B cell (primary cell): ENCODE data around the gene BRI3. TPM values are rescaled to one million over a fixed set of nuclear protein-coding genes. Genes with fewer than 3 reads are reported as not detected.

Experiments
- ATAC-seq: fragments of 200-7000 bp; cut with Tn5 transposase; one replicate; pipeline ENCODE4 v1.10.0; 2021; ENCODE audit warnings: low read depth, mild to moderate bottlenecking, moderate number of reproducible peaks, moderate library complexity
- CTCF ChIA-PET: fragments of 350-600 bp; sonication (Branson Sonifier 250); formaldehyde crosslinking; loops from one replicate; lab custom pipeline; 2021; ENCODE audit warnings: antibody characterized with exemption, inconsistent platforms; lab: Charles Lee
- POLR2A ChIA-PET: fragments of 350-600 bp; sonication (Branson Sonifier 250); formaldehyde crosslinking; loops from one replicate; lab custom pipeline; 2021; ENCODE audit warnings: antibody characterized with exemption; lab: Charles Lee
- DNase-seq: peaks from one replicate; pipeline ENCODE4 v3.0.0; 2013
- H2AFZ ChIP-seq: 2 replicates; pipeline ENCODE4 v1.6.1; 2012; ENCODE audit warnings: mild to moderate bottlenecking, low read depth, low read length; ENCODE audit not compliant: insufficient read depth, poor library complexity, severe bottlenecking
- H3K27ac ChIP-seq, 2 donors: 1 replicate in 1 of 2; 2 replicates in 1 of 2; pipeline ENCODE4 v1.5.1; 2012 to 2013; ENCODE audit warnings: low read length in 2 of 2, mild to moderate bottlenecking in 2 of 2, moderate library complexity in 1 of 2
- H3K27me3 ChIP-seq, 4 experiments: fragments of 200-600 bp in 1 of 4; sonication (generic) in 1 of 4; replicated peaks in 1 of 4; 1 replicate in 2 of 4; 2 replicates in 2 of 4; pipeline versions ENCODE4 v1.6.1 to v1.7.0; 2013 to 2016; ENCODE audit warnings: low read length in 3 of 4, mild to moderate bottlenecking in 2 of 4, mixed read lengths in 1 of 4, moderate library complexity in 1 of 4; ENCODE audit not compliant: insufficient read depth in 4 of 4, control insufficient read depth in 3 of 4; ENCODE audit errors: control extremely low read depth in 1 of 4
- H3K36me3 ChIP-seq, 2 experiments: replicated peaks in 1 of 2; 1 replicate in 1 of 2; 2 replicates in 1 of 2; pipeline versions ENCODE4 v1.6.1 to v1.7.1; 2013; ENCODE audit warnings: low read length in 1 of 2; ENCODE audit not compliant: insufficient read depth in 2 of 2, control insufficient read depth in 1 of 2; ENCODE audit errors: control extremely low read depth in 1 of 2, extremely low read depth in 1 of 2
- H3K4me1 ChIP-seq, 2 donors: fragments of 200-600 bp in 1 of 2; sonication (generic) in 1 of 2; 1 replicate in 1 of 2; 2 replicates in 1 of 2; pipeline versions ENCODE4 v1.5.1 to v1.6.1; 2013 to 2017; ENCODE audit warnings: low read length in 2 of 2; ENCODE audit not compliant: control insufficient read depth in 2 of 2, insufficient read depth in 2 of 2
- H3K4me2 ChIP-seq: replicated peaks from 2 replicates; pipeline ENCODE3; 2012; ENCODE audit warnings: mild to moderate bottlenecking, low read depth, low read length; ENCODE audit not compliant: poor library complexity, severe bottlenecking
- H3K4me3 ChIP-seq, 5 experiments: fragments of 200-600 bp in 1 of 5; sonication (generic) in 1 of 5; 1 replicate in 3 of 5; 2 replicates in 2 of 5; pipeline versions ENCODE4 v1.5.1 to v1.7.0; 2011 to 2016; ENCODE audit warnings: low read length in 4 of 5, mild to moderate bottlenecking in 4 of 5, low read depth in 2 of 5, control low read depth in 1 of 5, moderate library complexity in 1 of 5; ENCODE audit not compliant: insufficient read depth in 1 of 5; ENCODE audit errors: control extremely low read depth in 1 of 5, extremely low read depth in 1 of 5
- H3K79me2 ChIP-seq: fragments of 200-600 bp; sonication (generic); one replicate; pipeline ENCODE4 v1.6.0; 2016; ENCODE audit warnings: low read length; ENCODE audit not compliant: control insufficient read depth, insufficient read depth
- H3K9ac ChIP-seq: fragments of 200-600 bp; sonication (generic); 2 replicates; pipeline ENCODE4 v1.6.1; 2017; ENCODE audit warnings: mild to moderate bottlenecking, low read length, moderate library complexity
- H3K9me3 ChIP-seq, 3 donors: one replicate each; pipeline versions ENCODE4 v1.6.1 to v1.7.1; 2013; ENCODE audit warnings: low read length in 2 of 3; ENCODE audit not compliant: control insufficient read depth in 2 of 3, insufficient read depth in 1 of 3; ENCODE audit errors: control extremely low read depth in 1 of 3
- H4K20me1 ChIP-seq: 2 replicates; pipeline ENCODE4 v1.6.0; 2012; ENCODE audit warnings: mild to moderate bottlenecking, low read length; ENCODE audit not compliant: insufficient read depth, control insufficient read depth, poor library complexity, severe bottlenecking
- H3K27ac Mint-ChIP-seq: one replicate; pipeline ENCODE4 v1.8.0; 2021; ENCODE audit warnings: mixed read lengths
- H3K27me3 Mint-ChIP-seq: one replicate; pipeline ENCODE4 v1.8.0; 2021; ENCODE audit warnings: mixed read lengths
- H3K4me1 Mint-ChIP-seq: one replicate; pipeline ENCODE4 v1.8.0; 2021; ENCODE audit warnings: mixed read lengths
- H3K4me3 Mint-ChIP-seq: one replicate; pipeline ENCODE4 v1.8.0; 2021; ENCODE audit warnings: mixed read lengths
- H3K9me3 Mint-ChIP-seq: one replicate; pipeline ENCODE4 v1.8.0; 2022; ENCODE audit warnings: mixed read lengths; ENCODE audit not compliant: insufficient read depth
- CTCF ChIP-seq: fragments of 200-600 bp; IDR thresholded peaks from one replicate; pipeline ENCODE4 v1.8.0; 2022; ENCODE audit warnings: antibody characterized with exemption, mild to moderate bottlenecking
- EZH2 ChIP-seq: IDR thresholded peaks from 2 replicates; pipeline ENCODE4 v1.6.1; 2012; ENCODE audit warnings: borderline replicate concordance, low read depth, mild to moderate bottlenecking, moderate library complexity, low read length; ENCODE audit not compliant: insufficient read depth, poor library complexity, severe bottlenecking
- WGBS: methylation state at CpG from one replicate; pipeline ENCODE4 v1.1.5; 2013; ENCODE audit warnings: missing lambda C conversion rate; ENCODE audit not compliant: insufficient coverage; 5-methylcytosine and 5-hydroxymethylcytosine counted together
- intact Hi-C: fragments of 100-400 bp; cut with micrococcal nuclease; formaldehyde crosslinking; loops from one replicate; pipeline ENCODE4 v1.10.0; 2022
- polyA plus RNA-seq: library from polyadenylated mRNA; depleted of rRNA; stranded (reverse); fragments of >200 nt; gene quantifications from 2 replicates; pipeline ENCODE4 v1.2.3, GENCODE V29; 2012
- total RNA-seq, 2 donors: library from RNA; stranded (reverse); fragments of 120-200 nt in 1 of 2; gene quantifications; 1 replicate in 1 of 2; 2 replicates in 1 of 2; pipeline versions ENCODE4 v1.2.3 to v1.2.4, GENCODE V29; 2013 to 2022

Gene BRI3
- total and polyA plus RNA-seq, 2 donors (not counting 1 experiment from before 2014, with no cell fraction given), result 21.6 to 86.7 TPM

DNA sequence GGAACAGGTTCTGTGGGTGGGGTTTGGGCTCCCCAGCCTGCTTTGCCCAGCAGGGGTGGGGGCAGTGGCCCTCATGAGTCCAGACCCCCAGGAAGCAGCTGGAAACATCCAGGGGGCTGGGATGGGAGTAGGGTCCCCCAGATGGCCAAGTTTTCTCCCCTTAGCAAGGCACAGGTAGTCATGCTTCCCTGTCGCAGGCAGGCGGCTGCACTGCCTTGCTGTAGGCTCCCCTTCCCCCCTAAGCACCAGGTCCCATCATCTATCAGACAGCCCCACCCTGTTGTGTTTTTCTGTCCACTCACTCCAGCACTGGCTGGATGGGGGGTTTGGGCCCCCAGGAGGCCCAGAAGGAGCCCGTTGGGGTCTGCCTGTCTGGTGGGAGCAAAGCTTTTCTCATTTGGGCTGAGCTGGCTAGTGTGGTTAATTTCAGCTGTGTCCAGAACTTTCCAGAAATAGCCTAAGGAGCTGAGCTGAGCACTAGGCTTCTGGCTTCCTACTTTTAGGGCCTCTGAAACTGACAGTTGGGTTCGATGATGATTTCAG lies 7.9 kb downstream of the BRI3 start:
- no peaks in the 10 kb centered on the region for H3K9me3 Mint-ChIP-seq
- 84% methylated on average over 4 of the region's 4 CpGs for WGBS

GRCh38 chr7:98291717-98292116 lies 10.2 kb downstream of the BRI3 start:
- TF ChIP-seq CTCF, result no peak
- no peak for TF ChIP-seq EZH2
- no peaks in the 10 kb centered on the region for H3K4me1 Mint-ChIP-seq

More for the DNA sequence above, 7.9 kb downstream of the BRI3 start:
- Histone ChIP-seq H3K4me2 (no peak overlapping the region), H3K27ac (no peak overlapping the region), H3K36me3 (peaks cover 1 to 10% of the 10 kb centered on the region in 2 experiments), H3K4me1 (peaks cover under 1 to 11% of the 10 kb centered on the region in 2 donors), H3K27me3 (no peaks in the 10 kb centered on the region), H4K20me1 (peaks cover 48% of the 10 kb centered on the region), H3K9me3 (no peaks in the 10 kb centered on the region), H2AFZ (no peak overlapping the region), H3K4me3 (no peak overlapping the region), H3K9ac (no peak overlapping the region), H3K79me2 (peaks cover 21% of the 10 kb centered on the region)
- Mint-ChIP-seq H3K4me1 (peaks cover 13% of the 10 kb centered on the region), H3K27ac (no peak overlapping the region), H3K4me3 (no peak overlapping the region), H3K27me3 (no peaks in the 10 kb centered on the region)
- CTCF ChIA-PET, result no interaction called here
- POLR2A ChIA-PET, result no interaction called here
- ATAC-seq (no peak), DNase-seq (no peak)
- TF ChIP-seq CTCF, result no peak
- TF ChIP-seq EZH2, result no peak
- intact Hi-C loops, result no loop called here

More at GRCh38 chr7:98291717-98292116, 10.2 kb downstream of the BRI3 start:
- no peaks in the 10 kb centered on the region for H3K9me3 Mint-ChIP-seq
- H4K20me1 ChIP-seq, result peaks cover 32% of the 10 kb centered on the region
- H3K4me3 Mint-ChIP-seq, result no peak overlapping the region
- ChIA-PET CTCF (no interaction called here), POLR2A (no interaction called here)
- H3K4me2 ChIP-seq, result no peak overlapping the region
- H3K27ac Mint-ChIP-seq, result no peak overlapping the region
- H3K4me1 ChIP-seq, result peaks cover 0 to 7% of the 10 kb centered on the region in 2 donors
- intact Hi-C loops, result no loop called here
- no peak overlapping the region for H2AFZ ChIP-seq
- H3K4me3 ChIP-seq, result no peak overlapping the region
- peaks cover 1 to 10% of the 10 kb centered on the region in 2 experiments for H3K36me3 ChIP-seq
- WGBS, result 86% methylated on average over 4 of the region's 7 CpGs
- ATAC-seq (peak; percentile 48), DNase-seq (no peak)
- no peak overlapping the region for H3K9ac ChIP-seq
- H3K27me3 Mint-ChIP-seq, result no peaks in the 10 kb centered on the region
- no peak overlapping the region for H3K27ac ChIP-seq
- H3K27me3 ChIP-seq, result no peaks in the 10 kb centered on the region
- no peaks in the 10 kb centered on the region for H3K9me3 ChIP-seq
- H3K79me2 ChIP-seq, result peaks cover 6% of the 10 kb centered on the region
